ENCODE data around the gene ZNF343.
"Not testable (repeated sequence)": the region's sequence is repeated elsewhere in the genome, so short reads cannot be mapped to it uniquely, and the experiment has no call there.

ZNF343 gene

GRCh38 chr20:2509468-2509781 lies 710 bp upstream of the ZNF343 start:
- no peak for DNase-seq (ENCODE audit: low read depth)
- no peak for TF ChIP-seq CTCF (IDR thresholded peaks at IDR 0.05; ENCODE audit: low read length, missing control alignments)
- peak overlapping the region; percentile 76 for H3K4me3 ChIP-seq (replicated peaks; ENCODE audit: low read depth, low read length)

GRCh38 chr20:2507875-2508630 lies 662 bp downstream of the ZNF343 start:
- H3K4me3 ChIP-seq (replicated peaks; ENCODE audit: low read depth, low read length): peak overlapping the region; percentile 76
- DNase-seq (ENCODE audit: low read depth): peak; percentile 34
- no peak for TF ChIP-seq CTCF (IDR thresholded peaks at IDR 0.05; ENCODE audit: low read length, missing control alignments)

- no peak for DNase-seq (ENCODE audit: low read depth)
- H3K4me3 ChIP-seq (replicated peaks; ENCODE audit: low read depth, low read length): peak overlapping the region; percentile 76
Observed at GRCh38 chr20:2507464-2507863, 1.3 kb downstream of the ZNF343 start.

GRCh38 chr20:2506426-2506825 lies 2.3 kb downstream of the ZNF343 start:
- DNase-seq (ENCODE audit: low read depth); H3K4me3 ChIP-seq (replicated peaks; ENCODE audit: low read depth, low read length): not testable (repeated sequence)

More at GRCh38 chr20:2507464-2507863, 1.3 kb downstream of the ZNF343 start:
- no peak for TF ChIP-seq CTCF (IDR thresholded peaks at IDR 0.05; ENCODE audit: low read length, missing control alignments)

GRCh38 chr20:2504803-2505202 lies 3.9 kb downstream of the ZNF343 start:
- not testable (repeated sequence) for H3K4me3 ChIP-seq (replicated peaks; ENCODE audit: low read depth, low read length); DNase-seq (ENCODE audit: low read depth)

- DNase-seq (ENCODE audit: low read depth); H3K4me3 ChIP-seq (replicated peaks; ENCODE audit: low read depth, low read length): not testable (repeated sequence)
Observed at GRCh38 chr20:2502808-2503384, 5.8 kb downstream of the ZNF343 start.

- H3K4me3 ChIP-seq (replicated peaks; ENCODE audit: low read depth, low read length): no peak overlapping the region
- no peak for TF ChIP-seq CTCF (IDR thresholded peaks at IDR 0.05; ENCODE audit: low read length, missing control alignments)
- DNase-seq (ENCODE audit: low read depth): no peak
Observed at GRCh38 chr20:2485661-2486060, 23.1 kb downstream of the ZNF343 start.

GRCh38 chr20:2485080-2485479 lies 23.6 kb downstream of the ZNF343 start:
- no peak for DNase-seq (ENCODE audit: low read depth)
- TF ChIP-seq CTCF (IDR thresholded peaks at IDR 0.05; ENCODE audit: low read length, missing control alignments): no peak

More at GRCh38 chr20:2485080-2485479, 23.6 kb downstream of the ZNF343 start:
- no peak overlapping the region for H3K4me3 ChIP-seq (replicated peaks; ENCODE audit: low read depth, low read length)
